ENCODE measurements around the gene TMEM254. TPM values are rescaled to one million over a fixed set of nuclear protein-coding genes. Genes with fewer than 3 reads are reported as not detected.

The TMEM254 gene
- total RNA-seq, 1 donor from 2014 or later: 14.7 TPM

Other genes with a start within 250 kb of the TMEM254 start
- 0.29 TPM in 1 of 2 replicates, not detected in the other for gene SFTPD, start 129.6 kb upstream of the TMEM254 start, total RNA-seq
- gene PLAC9, start 54.1 kb downstream of the TMEM254 start, total RNA-seq: not detected in 2 replicates
- gene ANXA11, start 126.9 kb downstream of the TMEM254 start, total RNA-seq: 178 and 190 TPM in 2 replicates
- not detected in 2 replicates for gene MAT1A, start 211.0 kb downstream of the TMEM254 start, total RNA-seq